Measurements from ENCODE around the gene MAF.
A peak's percentile ranks its signal among the peaks of the same experiment; 100 is the strongest.

Gene MAF

DNA sequence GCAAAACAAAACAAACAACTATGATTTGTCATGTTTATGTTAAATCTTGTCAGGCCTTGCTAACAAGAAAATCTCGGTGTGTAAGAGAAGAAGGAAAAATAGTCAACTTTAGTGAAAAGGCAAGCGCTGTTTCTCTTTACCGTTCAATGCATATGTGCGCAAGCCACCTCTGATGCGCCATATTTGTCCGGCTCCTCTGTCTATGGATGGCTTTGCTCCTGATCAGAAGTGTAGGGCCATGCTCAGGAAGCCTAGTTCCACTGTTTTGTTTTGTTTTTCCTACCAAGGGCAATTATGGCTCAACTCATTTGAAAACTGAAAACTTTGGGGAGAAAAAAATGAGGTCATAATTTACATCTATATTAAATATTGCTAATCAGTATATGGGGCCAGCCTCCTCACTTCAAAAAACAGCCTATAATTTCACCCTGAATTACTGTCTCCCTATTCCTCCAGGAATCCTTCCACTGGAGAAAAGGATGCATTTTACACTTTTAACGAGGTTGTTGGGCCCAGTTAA, 4.5 kb downstream of the MAF start:
- Histone ChIP-seq H3K4me2 (ENCODE audit: low read length) (peak overlapping the region; percentile 99), H3K36me3 (ENCODE audit: control insufficient read depth, insufficient read depth, low read length) (peaks cover 27% of the 10 kb centered on the region), H3K9me3 (ENCODE audit: control insufficient read depth, low read length) (no peaks in the 10 kb centered on the region), H2AFZ (no peak overlapping the region), H3K9ac (peak overlapping the region; percentile 74), H3K4me3 (ENCODE audit: low read depth, low read length) (peak overlapping the region; percentile 97), H3K27ac (peak overlapping the region; percentile 96), H3K27me3 (ENCODE audit: control insufficient read depth, insufficient read depth, low read length) (no peaks in the 10 kb centered on the region), H3K4me1 (peaks cover 12% of the 10 kb centered on the region), H3K79me2 (peaks cover 45% of the 10 kb centered on the region)
- TF ChIP-seq, protein P1, sequence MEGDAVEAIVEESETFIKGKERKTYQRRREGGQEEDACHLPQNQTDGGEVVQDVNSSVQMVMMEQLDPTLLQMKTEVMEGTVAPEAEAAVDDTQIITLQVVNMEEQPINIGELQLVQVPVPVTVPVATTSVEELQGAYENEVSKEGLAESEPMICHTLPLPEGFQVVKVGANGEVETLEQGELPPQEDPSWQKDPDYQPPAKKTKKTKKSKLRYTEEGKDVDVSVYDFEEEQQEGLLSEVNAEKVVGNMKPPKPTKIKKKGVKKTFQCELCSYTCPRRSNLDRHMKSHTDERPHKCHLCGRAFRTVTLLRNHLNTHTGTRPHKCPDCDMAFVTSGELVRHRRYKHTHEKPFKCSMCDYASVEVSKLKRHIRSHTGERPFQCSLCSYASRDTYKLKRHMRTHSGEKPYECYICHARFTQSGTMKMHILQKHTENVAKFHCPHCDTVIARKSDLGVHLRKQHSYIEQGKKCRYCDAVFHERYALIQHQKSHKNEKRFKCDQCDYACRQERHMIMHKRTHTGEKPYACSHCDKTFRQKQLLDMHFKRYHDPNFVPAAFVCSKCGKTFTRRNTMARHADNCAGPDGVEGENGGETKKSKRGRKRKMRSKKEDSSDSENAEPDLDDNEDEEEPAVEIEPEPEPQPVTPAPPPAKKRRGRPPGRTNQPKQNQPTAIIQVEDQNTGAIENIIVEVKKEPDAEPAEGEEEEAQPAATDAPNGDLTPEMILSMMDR (IDR thresholded peaks at IDR 0.05): no peak

DNA sequence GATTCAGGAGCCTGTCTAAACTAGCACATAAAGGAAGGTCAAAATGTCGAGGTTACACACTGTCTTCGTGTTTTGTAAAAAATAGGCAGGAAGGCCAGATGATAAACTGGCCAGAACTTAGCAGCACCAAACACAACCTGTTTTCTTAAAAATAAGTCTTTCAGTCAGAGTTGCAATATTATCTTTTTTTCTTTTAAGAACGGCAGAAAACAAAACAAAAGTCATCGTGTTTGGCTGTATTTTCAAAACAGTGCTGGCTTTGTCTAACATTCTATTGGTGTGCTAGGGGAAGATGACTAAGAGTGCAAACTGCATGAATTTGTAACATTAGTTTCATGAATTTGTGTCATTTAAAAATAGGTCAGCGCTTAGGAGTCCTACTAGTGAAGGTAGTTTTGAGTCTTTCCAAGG, 5.3 kb downstream of the MAF start:
- no peaks in the 10 kb centered on the region for H3K9me3 ChIP-seq (ENCODE audit: control insufficient read depth, low read length)
- peak overlapping the region; percentile 96 for H3K27ac ChIP-seq
- peak overlapping the region; percentile 4 for H3K9ac ChIP-seq
- H3K36me3 ChIP-seq (ENCODE audit: control insufficient read depth, insufficient read depth, low read length): peaks cover 27% of the 10 kb centered on the region
- no peak overlapping the region for H2AFZ ChIP-seq
- H3K4me1 ChIP-seq: peaks cover 20% of the 10 kb centered on the region
- peak overlapping the region; percentile 99 for H3K4me2 ChIP-seq (ENCODE audit: low read length)
- TF ChIP-seq, protein P1 (IDR thresholded peaks at IDR 0.05): no peak
- H3K27me3 ChIP-seq (ENCODE audit: control insufficient read depth, insufficient read depth, low read length): no peaks in the 10 kb centered on the region
- H3K79me2 ChIP-seq: peaks cover 46% of the 10 kb centered on the region
- peak overlapping the region; percentile 97 for H3K4me3 ChIP-seq (ENCODE audit: low read depth, low read length)

DNA sequence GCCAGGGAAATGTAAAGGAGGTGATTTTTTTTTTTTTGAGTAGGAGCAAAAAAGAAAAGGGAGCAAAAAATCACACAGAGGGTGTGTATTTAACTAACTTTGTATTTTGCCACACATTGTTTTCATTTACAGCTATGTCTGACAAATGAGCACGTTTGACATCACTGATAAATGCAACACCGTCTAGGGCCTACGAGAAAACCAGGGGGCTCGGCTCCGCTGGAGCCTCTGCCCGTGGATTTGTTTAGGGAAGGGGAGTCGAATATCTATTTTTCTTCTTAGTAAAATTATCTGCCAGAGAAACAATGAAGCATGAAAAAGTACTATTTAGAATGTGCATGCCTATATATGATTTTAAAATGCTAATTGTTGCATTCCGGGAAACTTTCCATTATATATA, 6.8 kb downstream of the MAF start:
- H3K36me3 ChIP-seq (ENCODE audit: control insufficient read depth, insufficient read depth, low read length): peaks cover 27% of the 10 kb centered on the region
- H3K27me3 ChIP-seq (ENCODE audit: control insufficient read depth, insufficient read depth, low read length): no peaks in the 10 kb centered on the region
- TF ChIP-seq, protein P1 (IDR thresholded peaks at IDR 0.05): no peak
- peaks cover 49% of the 10 kb centered on the region for H3K79me2 ChIP-seq
- H3K4me2 ChIP-seq (ENCODE audit: low read length): peak overlapping the region; percentile 99
- peak overlapping the region; percentile 97 for H3K4me3 ChIP-seq (ENCODE audit: low read depth, low read length)
- H3K4me1 ChIP-seq: peaks cover 21% of the 10 kb centered on the region
- H3K27ac ChIP-seq: peak overlapping the region; percentile 96
- no peaks in the 10 kb centered on the region for H3K9me3 ChIP-seq (ENCODE audit: control insufficient read depth, low read length)
- H3K9ac ChIP-seq: no peak overlapping the region
- H2AFZ ChIP-seq: no peak overlapping the region

DNA sequence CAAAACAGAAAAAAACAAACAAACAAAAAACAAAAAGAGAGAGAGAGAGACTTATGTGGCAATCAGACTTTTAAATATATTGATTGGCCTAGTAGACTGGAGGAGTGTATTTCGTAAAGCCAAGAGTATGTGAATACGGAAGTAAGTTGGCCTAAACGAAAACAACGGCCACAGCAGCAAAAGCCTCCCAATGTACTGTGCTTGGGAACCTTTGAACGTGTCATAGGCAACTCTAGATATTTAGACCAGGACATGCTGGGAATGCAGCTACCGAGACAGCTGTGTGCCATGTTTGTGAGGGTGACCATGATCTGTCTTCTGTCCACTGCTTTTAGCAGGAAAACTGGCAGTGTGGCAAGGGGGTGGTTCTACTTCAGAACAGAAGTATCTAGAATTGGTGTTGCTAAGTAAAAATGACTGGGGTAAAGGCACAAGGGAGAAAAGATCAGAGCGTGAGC, 7.4 kb downstream of the MAF start:
- H3K36me3 ChIP-seq (ENCODE audit: control insufficient read depth, insufficient read depth, low read length): peaks cover 26% of the 10 kb centered on the region
- H3K27ac ChIP-seq: peak overlapping the region; percentile 96
- peak overlapping the region; percentile 4 for H2AFZ ChIP-seq
- H3K9ac ChIP-seq: no peak overlapping the region
- H3K79me2 ChIP-seq: peaks cover 46% of the 10 kb centered on the region
- H3K4me1 ChIP-seq: peaks cover 25% of the 10 kb centered on the region
- no peaks in the 10 kb centered on the region for H3K27me3 ChIP-seq (ENCODE audit: control insufficient read depth, insufficient read depth, low read length)
- TF ChIP-seq, protein P1 (IDR thresholded peaks at IDR 0.05): no peak
- no peaks in the 10 kb centered on the region for H3K9me3 ChIP-seq (ENCODE audit: control insufficient read depth, low read length)
- H3K4me2 ChIP-seq (ENCODE audit: low read length): peak overlapping the region; percentile 99
- peak overlapping the region; percentile 97 for H3K4me3 ChIP-seq (ENCODE audit: low read depth, low read length)

DNA sequence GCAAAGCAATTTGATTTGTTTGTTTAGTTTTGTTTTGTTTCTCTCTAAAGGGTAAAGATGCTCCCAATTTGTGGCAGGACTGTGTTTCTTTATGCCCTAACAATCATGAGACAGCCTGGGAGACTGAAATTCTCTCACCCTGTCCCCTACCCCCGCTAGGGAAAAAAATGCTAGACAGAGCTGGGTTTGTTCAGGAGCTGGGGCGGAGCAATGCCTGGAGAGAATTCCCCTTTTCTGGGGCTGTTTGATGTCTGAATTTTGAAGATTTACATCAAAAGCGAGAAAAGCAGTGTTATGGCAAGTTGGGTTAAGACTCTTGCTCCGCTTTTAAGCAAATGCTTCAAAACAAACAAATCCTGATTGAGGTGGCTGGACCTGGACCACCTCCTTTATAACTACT, 8.4 kb downstream of the MAF start:
- H3K27me3 ChIP-seq (ENCODE audit: control insufficient read depth, insufficient read depth, low read length): no peaks in the 10 kb centered on the region
- no peak overlapping the region for H3K9ac ChIP-seq
- no peaks in the 10 kb centered on the region for H3K9me3 ChIP-seq (ENCODE audit: control insufficient read depth, low read length)
- peak overlapping the region; percentile 97 for H3K4me3 ChIP-seq (ENCODE audit: low read depth, low read length)
- peak overlapping the region; percentile 99 for H3K4me2 ChIP-seq (ENCODE audit: low read length)
- peak overlapping the region; percentile 96 for H3K27ac ChIP-seq
- peaks cover 39% of the 10 kb centered on the region for H3K79me2 ChIP-seq
- H3K36me3 ChIP-seq (ENCODE audit: control insufficient read depth, insufficient read depth, low read length): peaks cover 18% of the 10 kb centered on the region
- H2AFZ ChIP-seq: no peak overlapping the region
- H3K4me1 ChIP-seq: peaks cover 29% of the 10 kb centered on the region
- TF ChIP-seq, protein P1 (IDR thresholded peaks at IDR 0.05): no peak

All from parathyroid adenoma (tissue), 2 donors.